Fibroblast of skin of right biceps (primary cell): ENCODE results near the gene IRAK1.

Experiments
- DNase-seq: peaks from one replicate; pipeline ENCODE4 v3.0.0-alpha.2; 2013

IRAK1 gene

DNA sequence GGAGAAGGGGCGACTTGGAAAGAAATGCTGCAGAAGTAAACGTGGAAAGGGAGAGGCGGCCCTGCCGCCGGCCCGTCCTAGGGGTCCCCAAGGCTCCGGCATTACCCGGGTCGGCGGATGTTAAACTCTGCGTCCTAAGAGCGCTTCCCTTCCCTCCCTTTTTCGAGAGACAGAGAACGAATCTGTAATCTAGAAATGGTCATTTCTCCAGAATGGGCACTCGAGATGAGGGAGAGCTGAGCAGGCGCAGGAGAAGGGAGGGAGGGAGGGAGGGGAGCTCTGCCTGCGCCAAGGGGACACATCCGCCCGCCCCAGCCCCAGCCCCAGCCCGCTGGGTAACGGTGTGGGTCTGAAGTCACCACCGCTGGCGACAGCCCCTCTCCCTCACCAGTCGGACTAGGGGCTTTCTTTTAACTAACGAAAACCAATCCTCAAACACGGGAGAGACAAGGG is 49.8 kb downstream of the IRAK1 start:
- no peak for DNase-seq

DNA sequence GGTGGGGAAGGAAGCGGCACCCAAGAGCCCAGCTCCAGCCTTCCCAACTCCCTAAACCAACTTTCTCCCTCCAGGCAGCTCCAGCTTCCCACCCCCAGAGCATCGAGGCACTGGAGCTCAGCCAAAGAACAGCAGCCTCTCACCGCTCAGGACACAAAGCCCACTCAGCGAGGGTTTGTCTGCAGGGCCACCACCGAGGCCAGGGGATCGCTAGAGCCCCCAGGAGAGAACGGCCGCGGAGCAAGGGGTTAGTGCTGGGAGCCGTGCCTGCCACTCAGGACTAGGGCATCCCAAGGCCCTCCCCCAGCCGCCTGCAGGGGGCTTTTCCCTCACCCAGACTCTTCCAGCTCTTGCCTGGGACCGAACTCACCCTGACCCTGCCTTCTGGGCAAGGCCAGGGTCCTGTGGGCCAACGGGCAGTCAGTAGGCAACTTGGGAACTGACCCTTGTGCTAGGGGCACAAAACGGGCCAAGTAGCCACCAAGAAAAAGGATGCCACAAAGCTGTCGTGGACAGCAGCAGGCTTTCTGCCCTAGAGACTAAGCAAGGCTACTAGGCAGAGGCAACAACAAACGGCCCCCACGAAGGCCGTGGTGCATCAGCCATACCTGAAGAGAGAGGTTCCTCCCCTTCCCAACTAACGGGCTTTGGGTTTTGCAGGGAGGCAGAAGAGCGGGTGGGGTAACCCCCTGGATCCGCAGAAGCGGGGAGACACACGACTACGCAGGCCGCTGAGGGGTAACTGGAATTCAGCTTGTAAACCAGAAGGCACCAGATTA is 50.4 kb downstream of the IRAK1 start:
- DNase-seq, result no peak

DNA sequence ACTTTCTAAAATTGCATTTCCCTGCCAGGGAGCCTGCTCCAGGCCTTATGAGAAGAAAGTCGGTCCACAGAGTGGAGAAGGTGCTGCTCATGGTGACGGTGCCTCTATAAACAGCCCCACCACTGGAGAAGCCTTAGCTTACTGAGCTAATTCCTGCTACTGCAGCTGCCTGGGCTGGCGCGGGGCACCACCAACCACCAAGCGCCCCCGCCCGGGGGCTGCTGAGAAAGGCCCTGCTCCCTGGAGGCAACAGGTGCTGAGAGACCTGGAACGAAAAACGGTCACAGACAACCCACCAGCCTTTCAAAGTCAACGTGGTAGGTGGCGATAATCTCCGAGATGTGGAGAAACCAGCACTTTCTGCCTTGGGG is 51.0 kb downstream of the IRAK1 start:
- DNase-seq, result no peak

DNA sequence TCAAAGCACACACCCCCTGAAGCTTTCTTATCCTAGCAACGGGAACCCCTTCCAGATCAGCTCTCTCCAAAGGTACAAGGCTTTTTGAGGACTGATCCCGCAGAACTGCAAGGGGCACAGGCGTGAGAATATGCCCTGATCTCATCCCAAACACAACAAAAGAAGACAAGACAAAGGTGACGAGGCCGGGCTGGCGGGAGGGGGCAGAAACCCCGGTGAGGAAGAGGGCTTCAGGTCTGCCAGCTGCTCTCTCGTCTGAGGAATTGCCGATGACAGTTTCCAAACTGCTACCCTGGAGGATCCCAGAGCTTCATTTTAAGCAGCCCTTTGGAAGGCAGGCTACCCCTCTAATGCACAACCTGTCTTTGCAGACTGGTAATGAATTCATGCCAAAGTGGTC is 51.4 kb downstream of the IRAK1 start:
- no peak for DNase-seq

DNA sequence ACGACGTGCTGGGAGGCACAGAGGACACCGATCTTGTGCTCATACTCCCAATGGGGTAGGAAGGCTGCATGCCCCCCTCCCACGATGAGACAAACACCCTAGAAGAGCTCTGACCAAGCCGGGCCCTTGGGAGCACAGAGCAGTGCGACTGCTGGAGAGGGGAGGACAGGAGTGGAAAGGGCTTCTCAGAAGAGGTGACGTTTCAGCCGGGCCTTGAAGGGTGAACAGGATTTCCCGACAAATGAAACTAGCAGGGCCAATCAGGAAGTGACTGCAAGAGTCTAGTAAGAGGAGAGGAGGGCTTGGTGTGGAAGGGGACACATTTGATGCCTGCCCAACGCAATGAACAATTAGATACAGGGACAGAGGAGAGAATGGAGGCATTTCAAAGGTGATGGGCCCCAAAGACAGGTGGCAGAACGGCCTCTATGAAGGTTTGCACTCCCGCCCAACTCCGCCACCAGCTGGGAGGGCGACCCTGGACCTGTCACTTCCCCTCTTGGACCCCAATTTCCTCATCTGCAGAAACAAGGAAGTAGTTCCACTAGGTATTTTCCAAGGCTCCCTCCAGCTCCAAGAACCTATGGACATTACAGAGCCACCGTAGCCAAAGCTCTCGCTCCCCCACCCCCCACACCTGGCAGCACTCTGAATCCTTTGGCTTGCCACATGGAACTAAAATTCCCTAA is 52.0 kb downstream of the IRAK1 start:
- DNase-seq, result no peak

DNA sequence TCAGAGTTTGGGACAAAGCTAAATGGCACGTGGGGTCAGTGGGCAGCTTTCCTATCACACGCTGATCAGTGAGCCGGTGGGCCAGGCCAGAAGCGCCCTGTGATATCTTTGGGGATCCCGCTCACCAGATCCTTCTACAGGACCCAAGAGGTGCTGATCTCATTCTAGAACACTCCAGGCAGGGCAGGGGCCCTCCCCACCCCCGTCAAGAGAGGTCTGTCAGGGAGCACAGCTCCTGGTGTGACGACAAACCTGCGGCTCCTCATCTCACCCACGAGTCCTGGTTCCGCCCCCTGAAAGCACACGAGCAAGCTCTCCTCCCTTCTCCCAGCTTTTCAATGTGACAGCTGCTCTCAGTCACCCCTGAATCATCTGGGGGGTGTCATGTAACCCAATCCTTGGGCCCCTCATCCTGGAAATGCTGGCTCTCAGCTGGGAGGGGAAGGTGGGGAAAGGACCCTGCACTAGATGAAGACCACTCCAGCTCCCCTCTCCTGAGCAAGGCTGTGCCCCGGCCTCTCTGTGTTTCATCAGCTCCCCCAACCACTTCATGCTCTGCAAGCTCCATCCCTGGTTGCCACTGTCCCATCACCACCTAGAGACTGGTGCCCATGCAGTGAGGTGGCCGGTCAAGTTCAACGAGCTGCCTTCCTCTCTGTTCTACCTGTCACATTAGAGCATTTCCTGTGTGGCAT is 52.7 kb downstream of the IRAK1 start:
- no peak for DNase-seq

DNA sequence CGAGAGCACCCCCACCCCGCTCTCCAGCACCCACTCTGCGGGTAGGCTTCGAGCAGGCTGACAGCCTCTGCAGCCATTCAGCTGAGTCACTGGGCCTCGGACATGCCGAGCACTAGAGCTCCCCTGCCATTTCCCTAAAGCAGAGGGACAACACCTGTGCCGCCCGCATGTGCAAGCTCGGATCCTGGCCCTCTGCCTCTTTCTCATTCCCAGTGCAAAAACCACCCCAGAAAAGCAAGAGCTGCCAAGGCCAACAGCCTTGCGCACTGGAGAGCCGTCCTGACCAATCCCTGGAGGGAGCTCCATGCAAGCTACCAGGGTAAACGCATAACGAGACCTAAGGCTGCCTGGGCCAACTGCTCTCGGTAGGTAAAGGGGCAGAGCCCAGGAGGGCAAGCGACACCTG is 53.4 kb downstream of the IRAK1 start:
- no peak for DNase-seq

DNA sequence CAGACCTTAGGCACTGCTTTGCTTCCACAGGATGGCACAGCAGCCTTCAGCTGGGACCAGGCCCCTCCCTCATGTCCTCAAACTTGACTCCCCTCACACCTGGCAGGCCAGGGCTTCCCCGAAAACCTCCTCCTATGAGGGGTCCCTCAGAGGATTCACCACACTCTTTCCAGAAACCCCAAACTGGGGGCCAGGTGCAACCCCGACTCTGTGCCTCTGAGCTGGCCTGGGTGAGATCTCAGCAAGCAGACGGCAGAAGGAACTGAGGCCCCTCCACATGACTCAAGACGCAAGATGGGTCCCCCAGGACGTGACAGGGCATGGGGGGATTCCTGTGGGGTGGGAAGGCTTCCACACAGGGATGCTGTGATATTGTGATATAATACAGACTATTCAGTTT is 54.3 kb downstream of the IRAK1 start:
- no peak for DNase-seq

DNA sequence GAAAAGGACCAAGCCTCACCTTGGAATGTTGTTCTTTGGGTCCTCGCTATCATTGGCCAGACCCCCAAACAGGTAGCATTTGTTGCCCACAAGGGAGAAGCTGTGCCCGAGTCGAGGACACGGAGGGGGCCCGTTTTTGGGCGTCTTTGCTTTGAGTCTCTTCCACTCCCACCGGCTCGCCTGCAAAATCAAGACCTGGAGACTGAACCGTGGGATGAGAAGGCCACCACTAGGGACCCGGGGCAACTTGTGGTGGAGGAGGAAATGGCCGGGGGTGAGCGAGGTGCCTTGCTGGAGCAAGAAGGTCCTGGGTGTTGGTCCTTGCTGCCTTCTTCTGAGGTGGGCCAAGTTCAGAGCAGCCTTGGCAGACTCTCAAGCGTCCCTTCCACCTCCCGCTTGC is 55.6 kb downstream of the IRAK1 start:
- DNase-seq, result no peak

DNA sequence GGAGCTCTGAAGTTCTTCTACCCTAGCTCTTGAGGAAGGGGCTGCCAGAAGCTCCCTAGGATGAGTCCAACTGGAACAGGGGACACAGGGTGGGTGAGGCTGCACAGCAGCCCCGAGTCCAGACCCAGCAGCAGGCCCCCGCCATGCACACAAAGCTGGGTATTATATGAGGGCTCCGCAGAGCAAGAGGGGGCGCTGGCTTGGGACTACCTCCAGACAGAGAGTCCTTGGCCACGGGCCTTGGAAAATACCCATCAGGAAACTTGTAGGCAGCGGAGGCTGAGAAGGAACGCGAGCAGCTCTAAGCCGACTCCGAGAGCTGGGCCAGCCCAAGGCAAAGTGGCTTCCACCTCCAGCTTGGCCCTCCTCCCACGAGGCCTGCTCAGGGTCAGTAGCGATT is 56.2 kb downstream of the IRAK1 start:
- no peak for DNase-seq

DNA sequence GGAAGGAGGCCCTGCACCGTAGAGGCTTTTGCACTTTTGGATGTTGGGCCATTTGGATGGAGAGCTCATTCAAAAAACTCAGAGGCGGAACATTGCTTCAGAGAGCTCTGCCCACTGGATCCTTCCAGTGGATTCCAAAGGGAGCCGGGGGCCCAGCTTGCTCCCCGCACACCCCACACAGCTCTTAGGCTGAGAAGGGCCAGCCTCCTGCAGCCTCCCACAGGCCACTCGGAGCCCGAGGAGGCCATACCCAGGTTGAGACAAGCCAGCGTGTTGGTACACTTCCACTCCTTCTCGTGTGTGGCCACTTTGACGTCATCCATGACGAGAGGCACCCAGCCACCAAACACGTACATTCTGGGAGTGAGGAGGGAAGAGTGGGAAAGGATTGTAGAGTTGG is 58.4 kb downstream of the IRAK1 start:
- DNase-seq, result no peak

DNA sequence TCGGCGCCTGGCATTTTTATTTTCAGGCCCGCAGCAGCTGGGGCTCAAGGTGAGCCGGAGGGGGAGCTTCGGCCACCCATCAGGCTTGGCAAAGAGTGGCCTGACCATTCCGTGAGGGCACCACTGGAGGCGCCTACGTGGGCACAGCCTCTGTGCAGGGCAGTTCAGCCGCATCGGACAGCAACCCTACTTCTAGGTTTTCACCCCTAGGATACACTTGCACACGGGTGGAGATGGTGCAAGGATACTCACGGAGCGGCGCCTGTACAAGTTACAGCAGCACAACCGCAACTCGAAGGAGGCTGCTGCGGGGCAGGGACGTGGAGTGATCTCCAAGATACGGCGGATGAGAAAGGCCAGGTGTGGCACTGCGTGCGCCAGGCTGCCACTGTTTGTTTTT is 58.9 kb downstream of the IRAK1 start:
- DNase-seq, result no peak
